Upper lobe of left lung (tissue), 6 donors: ENCODE data around the gene DPP6. TPM values are rescaled to one million over a fixed set of nuclear protein-coding genes. Genes with fewer than 3 reads are reported as not detected.

ENCODE experiments used
- ATAC-seq, 2 donors: fragments of 200-7000 bp; cut with Tn5 transposase; one replicate each; pipeline ENCODE4 v1.9.1; 2022; ENCODE audit warnings: mild to moderate bottlenecking in 2 of 2, moderate library complexity in 2 of 2; ENCODE audit not compliant: low FRiP score in 2 of 2
- DNase-seq, 2 donors: peaks; one replicate each; pipeline ENCODE4 v3.0.0-alpha.2; 2019 to 2020
- H3K27ac ChIP-seq, 4 donors: fragments of 200-600 bp; sonication (generic); one replicate each; pipeline ENCODE4 v1.5.1; 2016 to 2019
- H3K27me3 ChIP-seq, 4 donors: fragments of 200-600 bp; sonication (generic); one replicate each; pipeline ENCODE4 v1.5.1; 2017 to 2019
- H3K36me3 ChIP-seq, 4 donors: fragments of 200-600 bp; sonication (generic); one replicate each; pipeline ENCODE4 v1.5.1; 2016 to 2019
- H3K4me1 ChIP-seq, 4 donors: fragments of 200-600 bp; sonication (generic); one replicate each; pipeline ENCODE4 v1.5.1; 2018 to 2019
- H3K4me3 ChIP-seq, 4 donors: fragments of 200-600 bp; sonication (generic); one replicate each; pipeline ENCODE4 v1.5.1; 2017 to 2019; ENCODE audit warnings: mild to moderate bottlenecking in 2 of 4, moderate library complexity in 1 of 4
- H3K9me3 ChIP-seq, 4 donors: fragments of 200-600 bp; sonication (generic); one replicate each; pipeline ENCODE4 v1.5.1; 2018 to 2019
- EP300 ChIP-seq, 4 donors: sonication (generic); formaldehyde crosslinking; IDR thresholded peaks; one replicate each; pipeline ENCODE4 v1.5.1; 2017; ENCODE audit warnings: antibody characterized with exemption in 4 of 4, control low read depth in 2 of 4
- POLR2A ChIP-seq, 4 donors: fragments of 450-650 bp; IDR thresholded peaks; one replicate each; pipeline ENCODE4 v1.5.1; 2016 to 2017; ENCODE audit warnings: antibody characterized with exemption in 4 of 4, mild to moderate bottlenecking in 2 of 4
- POLR2AphosphoS5 ChIP-seq, 2 donors: sonication (generic); formaldehyde crosslinking; IDR thresholded peaks; one replicate each; pipeline ENCODE4 v1.5.1; 2017; ENCODE audit warnings: antibody characterized with exemption in 2 of 2
- WGBS, 2 donors: methylation state at CpG; one replicate each; pipeline ENCODE4 v1.1.5; 2017 to 2018; 5-methylcytosine and 5-hydroxymethylcytosine counted together
- total RNA-seq, 6 donors: library from RNA; depleted of rRNA in 4 of 6; stranded (reverse); fragments of >200 nt in 4 of 6; gene quantifications; one replicate each; pipeline versions ENCODE4 v1.1.0 to v1.2.1, GENCODE V29; 2016 to 2021
- TF ChIP-seq, protein P1 (sequence below), 6 experiments: fragments of 450-650 bp in 4 of 6; fragments of 200-600 bp in 2 of 6; sonication (generic) in 2 of 6; IDR thresholded peaks; one replicate each; pipeline ENCODE4 v1.5.1; 2016 to 2019; ENCODE audit warnings: antibody characterized with exemption in 6 of 6
- donor health status: DM: no; HTN: no; CAD: no; lungs with moderate emphysema.
- donor health status: DM: no; HTN: yes; CAD: no; lungs with severe emphysema.

The DPP6 gene
- total RNA-seq, 6 donors from 2014 or later = 0.49 to 3.1 (median 0.86) TPM; not detected in 2

DNA sequence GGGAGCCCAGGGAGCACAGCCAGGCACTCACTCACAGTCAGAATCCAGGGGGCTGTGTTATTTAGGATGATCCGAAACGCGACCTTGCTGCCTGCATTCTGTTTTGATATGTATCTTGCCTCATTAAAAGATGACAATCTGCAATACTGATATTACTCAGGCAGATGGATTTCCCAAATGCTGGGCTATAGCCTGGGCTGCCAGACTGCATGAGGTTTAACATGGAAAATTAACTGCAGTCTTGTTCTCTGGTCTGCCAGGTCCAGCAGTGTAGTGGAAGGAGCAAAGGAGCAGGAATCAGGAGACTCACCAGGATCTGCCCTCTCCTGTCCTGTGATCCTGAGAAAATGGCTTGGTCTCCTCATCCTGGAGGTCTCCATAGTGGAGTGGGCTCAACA lies 692.7 kb downstream of the DPP6 start:
- no peaks in the 10 kb centered on the region for H3K9me3 ChIP-seq
- H3K36me3 ChIP-seq = no peaks in the 10 kb centered on the region
- TF ChIP-seq, protein P1, sequence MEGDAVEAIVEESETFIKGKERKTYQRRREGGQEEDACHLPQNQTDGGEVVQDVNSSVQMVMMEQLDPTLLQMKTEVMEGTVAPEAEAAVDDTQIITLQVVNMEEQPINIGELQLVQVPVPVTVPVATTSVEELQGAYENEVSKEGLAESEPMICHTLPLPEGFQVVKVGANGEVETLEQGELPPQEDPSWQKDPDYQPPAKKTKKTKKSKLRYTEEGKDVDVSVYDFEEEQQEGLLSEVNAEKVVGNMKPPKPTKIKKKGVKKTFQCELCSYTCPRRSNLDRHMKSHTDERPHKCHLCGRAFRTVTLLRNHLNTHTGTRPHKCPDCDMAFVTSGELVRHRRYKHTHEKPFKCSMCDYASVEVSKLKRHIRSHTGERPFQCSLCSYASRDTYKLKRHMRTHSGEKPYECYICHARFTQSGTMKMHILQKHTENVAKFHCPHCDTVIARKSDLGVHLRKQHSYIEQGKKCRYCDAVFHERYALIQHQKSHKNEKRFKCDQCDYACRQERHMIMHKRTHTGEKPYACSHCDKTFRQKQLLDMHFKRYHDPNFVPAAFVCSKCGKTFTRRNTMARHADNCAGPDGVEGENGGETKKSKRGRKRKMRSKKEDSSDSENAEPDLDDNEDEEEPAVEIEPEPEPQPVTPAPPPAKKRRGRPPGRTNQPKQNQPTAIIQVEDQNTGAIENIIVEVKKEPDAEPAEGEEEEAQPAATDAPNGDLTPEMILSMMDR (IDR thresholded peaks at IDR 0.05) = no peak
- TF ChIP-seq EP300 (IDR thresholded peaks at IDR 0.05) (no peak), POLR2A (IDR thresholded peaks at IDR 0.05) (no peak)
- H3K27me3 ChIP-seq = no peaks in the 10 kb centered on the region
- H3K4me1 ChIP-seq = no peaks in the 10 kb centered on the region
- ATAC-seq (no peak), DNase-seq (no peak)
- H3K27ac ChIP-seq = no peak overlapping the region
- WGBS, 2 donors = 65 to 66% methylated on average over 3 of the region's 3 CpGs
- no peak overlapping the region for H3K4me3 ChIP-seq

DNA sequence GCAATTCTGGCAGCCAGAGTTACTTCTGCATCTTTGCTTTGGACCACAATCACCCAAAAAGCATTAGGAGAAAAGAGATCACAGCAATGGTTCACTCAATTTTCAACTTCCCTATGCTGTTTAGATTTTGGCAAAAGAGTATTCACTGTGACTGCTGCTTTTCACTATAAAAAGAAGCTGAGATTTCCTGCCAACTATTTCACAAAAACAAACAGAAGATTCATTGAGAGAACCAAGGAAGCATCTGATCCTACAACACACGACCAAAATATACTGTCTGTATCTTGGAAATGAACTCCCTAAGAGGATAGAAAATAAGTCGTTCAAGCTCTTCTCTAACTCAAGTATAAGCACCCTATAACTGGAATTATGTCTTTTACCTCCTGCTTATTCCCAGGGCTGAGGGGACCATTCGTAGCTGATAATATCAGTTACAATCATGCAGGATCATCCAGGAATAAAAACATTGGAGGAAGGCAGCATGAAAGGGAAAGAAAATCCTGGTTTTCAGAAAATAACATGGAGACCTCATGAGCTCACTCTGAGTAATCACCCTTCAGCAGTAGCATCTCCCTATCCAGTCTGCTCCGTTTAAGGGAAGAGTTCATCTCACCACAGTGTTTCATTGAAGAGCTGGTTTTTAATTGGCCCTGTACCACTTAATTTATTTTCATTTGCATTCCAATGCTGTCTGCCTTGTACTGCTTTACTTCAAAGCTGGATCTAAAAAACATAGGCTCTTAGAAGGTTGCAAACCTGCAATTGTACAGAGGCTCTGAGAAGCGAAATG lies 694.6 kb downstream of the DPP6 start:
- Histone ChIP-seq H3K27me3 (no peaks in the 10 kb centered on the region), H3K4me1 (no peaks in the 10 kb centered on the region), H3K27ac (no peak overlapping the region), H3K9me3 (no peaks in the 10 kb centered on the region), H3K4me3 (no peak overlapping the region), H3K36me3 (no peaks in the 10 kb centered on the region)
- TF ChIP-seq, protein P1 (IDR thresholded peaks at IDR 0.05) = no peak
- no peak for TF ChIP-seq EP300 (IDR thresholded peaks at IDR 0.05)
- TF ChIP-seq POLR2A (IDR thresholded peaks at IDR 0.05) = no peak
- TF ChIP-seq POLR2AphosphoS5 (IDR thresholded peaks at IDR 0.05) = no peak
- DNase-seq (no peak), ATAC-seq (no peak)
- 59 to 64% methylated on average over 5 of the region's 5 CpGs for WGBS, 2 donors

DNA sequence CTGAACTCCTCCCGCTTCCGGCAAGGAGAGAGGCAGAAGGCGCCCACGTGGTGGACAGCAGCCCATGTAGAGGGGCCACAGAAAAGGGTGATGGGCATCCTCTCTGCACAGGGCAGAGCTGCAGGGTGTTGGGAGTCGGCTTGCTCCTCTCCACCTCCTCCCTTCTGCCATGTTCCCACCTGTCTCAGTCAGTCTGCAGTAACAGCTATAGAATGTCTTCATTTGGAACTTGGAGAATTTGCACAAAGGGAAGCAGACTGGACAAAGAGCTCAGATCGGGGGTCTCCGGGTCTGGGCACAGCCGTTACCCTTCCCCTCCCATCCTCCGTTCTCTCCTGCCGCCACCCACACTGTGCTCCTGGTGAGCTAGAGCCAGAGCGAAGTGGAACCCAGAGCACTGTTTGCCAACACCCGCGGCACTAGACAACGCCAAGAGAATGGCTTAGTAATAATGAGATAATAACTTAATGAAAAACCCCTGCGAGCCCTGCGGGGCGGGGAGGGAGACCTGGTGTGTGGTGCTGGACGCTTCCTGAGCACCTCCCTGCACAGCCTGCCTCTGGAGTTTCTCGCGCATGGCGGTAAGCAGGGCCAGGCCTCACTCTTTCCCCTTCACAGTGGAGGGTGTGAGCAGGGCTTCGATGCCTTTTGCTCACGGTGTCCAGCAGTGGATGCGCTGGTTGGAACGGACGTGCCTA lies 696.0 kb downstream of the DPP6 start:
- Histone ChIP-seq H3K27me3 (no peaks in the 10 kb centered on the region), H3K27ac (no peak overlapping the region), H3K9me3 (no peaks in the 10 kb centered on the region), H3K36me3 (no peaks in the 10 kb centered on the region), H3K4me1 (no peaks in the 10 kb centered on the region), H3K4me3 (no peak overlapping the region)
- 90 to 91% methylated on average over 26 of the region's 26 CpGs for WGBS, 2 donors
- TF ChIP-seq EP300 (IDR thresholded peaks at IDR 0.05) (no peak), POLR2AphosphoS5 (IDR thresholded peaks at IDR 0.05) (no peak), POLR2A (IDR thresholded peaks at IDR 0.05) (no peak)
- TF ChIP-seq, protein P1 (IDR thresholded peaks at IDR 0.05) = no peak
- ATAC-seq (no peak), DNase-seq (no peak)

- Histone ChIP-seq H3K4me3 (no peak overlapping the region), H3K27ac (no peak overlapping the region), H3K9me3 (no peaks in the 10 kb centered on the region), H3K36me3 (no peaks in the 10 kb centered on the region), H3K4me1 (no peaks in the 10 kb centered on the region), H3K27me3 (no peaks in the 10 kb centered on the region)
- ATAC-seq (no peak), DNase-seq (peak in 1 of 2 donors; percentile 52)
- TF ChIP-seq POLR2AphosphoS5 (IDR thresholded peaks at IDR 0.05) (no peak), EP300 (IDR thresholded peaks at IDR 0.05) (no peak), POLR2A (IDR thresholded peaks at IDR 0.05) (no peak)
- TF ChIP-seq, protein P1 (IDR thresholded peaks at IDR 0.05) = no peak
- WGBS, 2 donors = 91 to 92% methylated on average over 20 to 27 of the region's 27 CpGs
These were observed 698.2 kb downstream of the DPP6 start for GRCh38 chr7:154750353-154750801.
